NCI-H526 treated with DMSO at 0.1 percent for 48 hours (cell line): ENCODE results near the gene SLC24A4.

Experiments
- DNase-seq: peaks from one replicate; lab custom pipeline; 2025; lab: John Stamatoyannopoulos, UW

Gene SLC24A4

DNA sequence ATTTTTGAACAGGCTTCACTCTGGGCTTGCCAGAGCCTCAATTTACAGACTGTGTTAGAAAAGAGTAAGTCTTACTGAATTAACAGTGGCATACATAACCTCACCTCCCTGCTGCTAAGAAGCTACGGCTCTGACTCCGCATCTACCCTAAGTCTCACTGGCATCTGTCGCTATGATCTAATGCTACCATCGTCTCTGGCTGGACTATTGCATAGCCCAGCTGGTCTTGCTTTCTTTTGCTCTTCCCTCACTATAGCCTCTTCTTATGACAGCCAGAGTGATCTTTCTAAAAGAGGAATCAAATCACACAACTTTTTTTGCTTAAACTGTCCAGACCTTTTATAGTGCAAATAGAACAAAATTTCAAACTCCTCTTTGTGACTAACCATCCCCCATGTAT, 81.1 kb downstream of the SLC24A4 start:
- DNase-seq: no peak

DNA sequence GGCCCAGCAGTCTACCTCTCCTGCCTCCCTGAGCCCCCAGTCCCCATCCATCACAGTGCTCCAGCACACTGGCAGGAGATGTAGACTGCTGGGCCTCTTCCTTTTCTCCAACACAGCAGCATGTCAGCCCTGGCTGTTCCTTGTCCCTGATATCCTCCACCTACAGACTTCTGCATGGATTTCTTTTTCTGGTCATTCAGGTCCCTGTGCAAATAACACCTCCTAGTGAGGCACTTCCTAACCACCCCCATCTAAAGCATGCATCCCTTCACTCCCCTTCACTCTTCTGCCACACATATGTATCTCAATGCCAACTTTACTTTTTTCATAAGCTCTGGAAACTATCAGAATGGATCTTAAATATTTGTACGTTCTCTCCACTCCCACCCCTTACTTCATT, 81.5 kb downstream of the SLC24A4 start:
- DNase-seq: no peak

DNA sequence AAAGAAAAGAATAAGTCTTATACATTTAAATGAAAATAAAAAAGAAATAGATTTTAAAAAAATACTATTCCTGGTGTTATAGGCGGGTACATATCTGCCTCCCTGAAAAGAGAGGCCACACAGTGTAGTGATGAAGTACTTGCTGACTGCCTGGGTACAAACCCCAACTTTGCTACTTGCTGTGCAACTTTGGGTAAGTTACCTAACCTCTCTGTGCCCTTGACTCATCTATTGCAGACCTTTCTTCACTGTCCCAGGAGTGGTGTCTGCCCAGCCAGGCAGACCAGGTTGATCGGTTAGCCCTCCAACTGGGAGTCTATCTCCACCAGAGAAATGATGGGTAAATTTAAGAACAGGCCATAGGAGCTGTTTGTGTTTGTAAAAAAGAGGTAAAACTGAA, 82.0 kb downstream of the SLC24A4 start:
- no peak for DNase-seq

DNA sequence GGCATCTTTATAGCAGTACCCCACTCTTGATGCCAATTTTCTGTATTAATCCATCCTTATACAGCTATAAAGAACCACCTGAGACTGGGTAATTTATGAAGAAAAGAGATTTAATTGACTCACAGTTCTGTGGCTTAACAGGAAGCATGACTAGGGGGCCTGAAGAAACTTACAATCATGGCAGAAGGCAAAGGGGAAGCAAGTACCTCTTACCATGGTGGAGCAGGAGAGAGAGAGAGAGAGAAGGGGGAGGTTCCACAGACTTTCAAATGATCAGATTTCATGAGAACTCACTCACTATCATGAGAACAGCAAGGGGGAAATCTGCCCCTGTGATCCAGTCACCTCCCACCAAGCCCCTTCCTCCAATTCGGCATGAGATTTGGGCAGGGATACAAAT, 84.4 kb downstream of the SLC24A4 start:
- DNase-seq: no peak

DNA sequence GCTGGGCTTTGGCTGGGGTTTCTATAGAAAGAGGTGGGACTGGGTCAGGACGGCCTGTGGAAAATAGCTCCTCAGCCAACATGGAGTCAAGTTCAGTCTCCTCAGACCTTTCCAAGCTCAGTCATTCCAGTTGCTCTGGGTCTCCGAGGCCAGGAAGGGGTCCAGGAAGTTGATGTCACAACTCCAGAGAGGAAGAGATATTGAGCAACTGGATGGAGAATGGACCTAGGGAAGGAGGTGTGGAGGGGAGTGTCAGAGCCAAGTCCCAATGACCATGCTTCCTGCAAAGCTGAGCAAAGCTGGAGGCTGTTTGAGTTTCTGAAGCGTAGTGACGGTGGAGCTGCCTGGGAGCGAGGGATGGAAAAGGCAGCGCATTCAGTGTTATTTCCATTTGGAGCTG, 86.1 kb downstream of the SLC24A4 start:
- no peak for DNase-seq

DNA sequence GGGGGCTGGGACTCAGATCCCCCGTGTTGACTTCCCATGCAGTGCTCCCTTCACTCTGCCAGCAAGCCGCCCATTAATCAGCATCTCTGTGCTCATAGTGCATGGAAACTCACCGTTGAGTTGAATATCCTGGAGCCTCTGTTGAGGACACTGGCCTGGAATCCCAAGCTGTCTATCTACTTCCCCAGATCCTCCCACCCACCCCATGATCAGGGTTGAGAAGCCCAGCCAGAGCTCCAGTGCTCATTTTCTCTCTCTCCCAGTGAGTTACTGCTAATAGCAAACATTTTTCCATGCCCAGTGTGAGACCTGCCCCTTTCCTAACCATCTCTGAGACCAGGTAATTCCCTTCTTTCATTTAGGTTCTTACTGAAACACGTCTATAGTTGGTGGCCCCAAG, 88.2 kb downstream of the SLC24A4 start:
- no peak for DNase-seq

DNA sequence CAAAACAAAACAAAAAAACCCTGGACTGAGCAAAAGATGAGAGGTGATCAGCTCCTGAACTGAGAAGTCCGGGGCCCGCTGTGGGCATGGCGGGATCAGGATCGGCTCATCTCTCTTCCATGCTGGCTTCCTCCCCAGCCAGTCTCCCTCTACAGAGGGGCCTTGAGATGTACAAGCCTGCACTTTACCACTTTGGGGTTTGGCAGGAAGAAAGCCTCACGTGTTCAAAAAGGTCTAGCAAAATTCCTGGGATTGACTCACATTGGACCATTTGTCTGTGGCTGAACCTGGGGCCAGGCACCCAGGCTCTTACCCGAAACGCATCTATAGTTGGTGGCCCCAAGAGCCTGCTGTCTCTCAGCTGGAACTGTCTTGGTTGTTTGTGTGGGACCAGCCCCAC, 89.0 kb downstream of the SLC24A4 start:
- DNase-seq: no peak

DNA sequence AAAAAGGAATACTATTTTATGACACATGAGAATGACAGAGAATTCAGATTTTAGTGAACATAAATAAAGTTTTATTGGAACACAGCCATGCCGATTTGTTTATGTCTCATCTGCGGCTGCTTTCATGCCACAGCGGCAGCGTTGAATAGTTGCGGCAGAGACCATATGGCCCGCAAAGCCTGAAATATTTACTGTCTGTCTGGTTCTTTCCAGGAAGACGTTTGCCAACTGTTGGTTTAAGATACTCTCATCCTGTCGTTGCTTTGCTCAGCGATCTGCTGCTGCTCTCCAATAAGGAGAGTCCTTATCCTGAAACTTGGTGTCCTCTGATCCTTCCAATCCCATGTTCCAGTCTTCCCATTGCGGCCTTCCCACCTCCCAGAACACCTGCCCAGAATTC, 89.9 kb downstream of the SLC24A4 start:
- DNase-seq: no peak

DNA sequence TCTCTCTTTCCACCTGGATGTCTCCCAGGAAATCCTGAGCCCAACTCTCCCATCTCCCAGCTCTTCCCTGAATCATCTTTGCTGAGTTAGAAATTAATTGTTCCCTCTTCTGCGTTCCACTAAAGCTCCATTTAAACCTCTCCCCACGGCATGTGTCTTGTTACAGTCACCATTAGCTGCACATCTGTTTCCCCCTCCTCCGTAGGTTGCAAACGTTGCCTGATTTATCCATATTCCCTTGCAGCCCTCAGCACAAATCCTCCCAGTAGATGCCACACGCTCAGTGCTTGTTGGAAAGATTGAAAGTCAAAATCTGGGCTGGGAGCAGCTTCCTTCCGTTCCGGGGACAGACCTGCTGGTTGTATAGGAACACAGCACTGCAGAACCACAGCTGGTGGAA, 90.4 kb downstream of the SLC24A4 start:
- DNase-seq: no peak

DNA sequence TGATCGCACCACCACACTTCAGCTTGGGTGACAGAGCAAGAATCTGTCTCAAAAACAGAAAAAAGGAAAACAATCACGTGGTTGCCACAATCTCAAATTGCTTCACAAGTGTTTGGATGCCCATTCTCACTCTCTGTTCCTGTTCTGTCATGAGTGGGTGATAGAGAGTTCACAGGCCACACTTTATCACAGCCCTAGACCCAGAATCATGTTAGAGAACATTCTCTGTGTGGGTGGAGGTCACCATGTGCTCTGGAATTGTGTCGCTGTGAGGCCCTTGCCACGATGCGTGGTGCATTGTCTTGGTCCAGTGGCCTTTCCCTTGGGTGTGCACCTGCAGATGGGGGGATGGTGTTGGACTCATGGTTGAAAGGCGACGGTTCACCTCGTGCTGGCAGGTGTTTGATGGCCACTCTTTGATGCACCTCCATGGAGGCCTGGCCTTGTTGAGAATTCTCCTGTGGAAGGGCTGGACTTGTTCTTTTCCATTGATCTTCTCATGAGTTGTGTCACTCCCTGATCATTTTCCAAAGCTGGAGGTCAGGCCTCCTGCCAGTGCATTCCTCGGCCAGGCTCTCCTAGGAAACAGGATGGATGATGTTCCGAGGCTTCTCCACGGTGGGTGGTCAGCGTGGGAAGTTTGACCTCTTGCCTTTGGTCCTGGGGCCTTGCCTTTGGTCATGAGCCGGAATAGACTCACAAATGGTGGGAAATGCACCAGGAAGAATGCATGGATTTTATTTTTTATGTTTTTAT, 91.9 kb downstream of the SLC24A4 start:
- no peak for DNase-seq

DNA sequence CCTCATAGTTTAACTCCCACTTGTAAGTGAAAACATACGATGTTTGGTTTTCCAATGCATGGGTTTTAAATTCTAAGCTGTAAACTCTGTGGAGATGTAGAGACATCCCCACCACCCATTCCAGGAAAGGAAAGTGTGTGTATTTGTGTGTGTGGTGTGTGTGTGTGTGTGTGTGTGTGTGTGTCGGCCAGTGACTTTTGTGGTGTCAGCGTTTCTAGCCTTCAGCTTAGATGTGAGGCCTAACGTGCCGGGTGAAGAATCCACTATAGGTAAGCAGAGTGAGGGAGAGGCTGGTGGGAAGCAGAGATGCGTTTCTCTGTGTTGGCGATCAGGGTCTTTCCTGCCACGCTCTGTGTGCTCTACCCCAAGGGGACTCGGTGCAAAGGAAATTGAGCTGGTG, 93.0 kb downstream of the SLC24A4 start:
- DNase-seq: no peak

DNA sequence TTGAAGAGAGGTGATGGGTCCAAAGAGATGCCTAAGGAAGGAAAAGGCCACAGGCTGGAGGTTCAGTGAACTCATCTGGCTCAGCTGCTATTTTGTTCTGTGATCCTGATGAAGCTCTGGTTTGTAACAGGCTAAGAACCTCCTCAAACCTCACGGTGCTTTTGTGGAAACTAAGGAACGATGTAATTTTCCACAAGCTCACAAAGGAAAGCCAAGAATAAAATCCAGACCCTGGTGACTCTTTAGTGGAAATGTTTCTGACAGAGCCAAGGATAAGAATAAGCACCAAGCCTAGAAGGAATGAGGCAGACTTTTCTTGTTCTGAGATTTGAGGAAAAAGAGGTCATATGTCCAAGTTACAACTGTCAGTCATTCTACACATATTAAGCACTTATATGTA, 93.6 kb downstream of the SLC24A4 start:
- DNase-seq: no peak

DNA sequence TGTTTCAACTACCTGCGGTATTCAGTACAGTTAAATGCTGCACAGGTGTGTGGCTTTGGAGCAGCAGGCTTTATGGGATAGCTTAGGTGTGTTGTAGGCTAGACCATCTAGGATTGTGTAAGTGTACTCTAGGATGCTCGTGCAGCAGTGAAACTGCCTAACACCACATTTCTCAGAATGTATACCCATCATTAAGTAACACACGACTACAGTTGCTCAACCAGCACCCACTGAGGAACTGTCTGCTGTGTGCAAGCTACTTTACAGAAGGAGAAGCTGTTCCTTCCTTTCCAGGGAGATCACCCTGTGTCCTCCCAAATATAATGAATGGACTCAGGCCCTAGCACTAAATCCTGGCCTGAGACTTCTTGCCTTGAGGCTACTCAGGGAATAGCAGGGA, 94.8 kb downstream of the SLC24A4 start:
- DNase-seq: no peak

DNA sequence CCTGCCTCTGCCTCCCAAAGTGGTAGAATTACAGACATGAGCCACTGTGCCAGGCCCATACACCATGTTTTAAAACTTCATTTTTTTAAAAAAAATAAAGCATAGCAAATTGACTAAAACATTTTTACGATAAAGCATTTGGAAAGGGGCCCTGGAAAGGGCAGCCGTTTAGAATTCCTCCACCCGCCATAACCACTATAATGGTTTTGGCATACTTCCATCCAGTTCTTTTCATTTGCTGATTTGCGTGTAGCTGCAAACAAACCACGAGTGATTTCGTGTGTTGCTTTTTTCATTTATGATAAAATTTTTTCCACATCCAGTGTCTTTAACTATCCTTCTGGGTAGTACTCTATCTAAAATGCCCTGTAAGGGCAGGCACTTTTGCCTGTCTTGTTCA, 98.8 kb downstream of the SLC24A4 start:
- no peak for DNase-seq

DNA sequence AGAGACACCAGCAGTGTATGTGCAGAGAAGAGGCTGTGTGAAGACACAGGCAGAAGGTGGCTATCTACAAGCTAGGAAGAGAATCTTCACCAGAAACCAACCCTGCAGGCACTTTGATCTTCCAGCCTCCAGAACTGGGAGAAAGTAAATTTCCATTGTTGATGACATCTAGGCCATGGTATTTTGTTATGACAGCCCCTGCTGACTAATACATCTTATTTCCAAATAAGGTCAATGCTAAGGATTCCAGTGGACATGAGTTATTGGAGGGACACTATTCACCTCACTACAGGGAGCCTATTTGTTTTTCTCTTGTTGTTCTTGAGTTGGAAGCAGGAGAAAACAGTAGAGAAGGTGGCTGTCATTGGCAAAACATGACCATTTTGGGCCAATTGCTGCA, 102.1 kb downstream of the SLC24A4 start:
- DNase-seq: no peak

DNA sequence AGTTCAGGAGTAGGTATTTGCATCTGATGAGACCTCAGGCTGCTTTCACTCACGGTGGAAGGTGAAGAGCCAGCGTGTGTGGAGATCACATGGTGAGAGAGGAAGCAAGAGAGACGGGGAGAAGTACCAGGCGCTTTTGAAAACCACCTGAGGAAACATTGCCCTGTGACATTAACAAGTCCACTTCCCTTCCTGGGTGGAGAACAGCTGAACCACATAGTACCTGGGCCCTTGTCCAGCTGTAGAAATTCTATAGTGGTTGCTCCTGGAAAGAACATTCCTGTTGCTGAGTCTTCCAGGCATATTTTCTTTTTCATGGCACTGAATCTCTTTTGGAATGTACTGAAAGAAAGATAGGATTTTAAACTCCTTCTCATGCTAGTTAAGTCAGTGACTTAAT, 103.3 kb downstream of the SLC24A4 start:
- no peak for DNase-seq

DNA sequence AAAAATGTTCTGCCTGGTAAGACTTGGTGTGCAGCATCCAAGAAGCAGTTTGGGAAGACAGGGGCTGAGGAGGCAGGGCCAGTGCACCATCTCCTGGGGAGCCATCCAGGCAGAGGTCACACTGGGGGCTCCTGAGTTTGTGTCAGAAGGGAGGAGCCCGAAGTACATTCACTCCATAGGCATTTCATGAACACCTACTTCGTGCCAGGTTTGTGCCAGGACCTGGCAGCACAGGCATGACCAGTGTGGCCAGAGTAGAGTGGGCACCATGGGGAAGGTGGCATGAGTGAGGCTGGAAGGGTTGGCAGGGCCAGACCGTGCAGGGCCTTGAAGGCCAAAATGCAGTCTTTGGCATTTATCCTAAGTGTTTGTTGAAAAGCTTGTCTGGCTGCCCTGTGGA, 104.1 kb downstream of the SLC24A4 start:
- no peak for DNase-seq

DNA sequence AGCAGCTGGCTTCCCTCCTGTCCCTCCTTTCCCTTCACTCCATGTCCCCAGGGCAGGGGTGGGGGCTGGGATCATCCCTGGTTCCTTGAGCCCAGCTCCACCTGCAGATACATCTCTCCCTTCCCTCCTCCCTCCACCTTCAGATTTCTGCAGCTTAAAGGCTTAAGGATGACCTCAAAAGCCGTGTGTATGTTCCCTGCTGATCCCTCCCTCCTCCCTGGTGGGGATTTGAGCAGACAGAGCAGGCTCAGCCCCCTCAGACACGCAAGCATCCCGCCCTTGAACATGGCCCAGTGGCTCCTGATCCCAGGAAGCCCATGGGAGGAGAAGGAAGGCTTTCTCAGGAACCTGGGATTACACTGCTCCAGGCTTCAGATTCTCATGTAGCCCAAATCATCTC, 107.7 kb downstream of the SLC24A4 start:
- no peak for DNase-seq

DNA sequence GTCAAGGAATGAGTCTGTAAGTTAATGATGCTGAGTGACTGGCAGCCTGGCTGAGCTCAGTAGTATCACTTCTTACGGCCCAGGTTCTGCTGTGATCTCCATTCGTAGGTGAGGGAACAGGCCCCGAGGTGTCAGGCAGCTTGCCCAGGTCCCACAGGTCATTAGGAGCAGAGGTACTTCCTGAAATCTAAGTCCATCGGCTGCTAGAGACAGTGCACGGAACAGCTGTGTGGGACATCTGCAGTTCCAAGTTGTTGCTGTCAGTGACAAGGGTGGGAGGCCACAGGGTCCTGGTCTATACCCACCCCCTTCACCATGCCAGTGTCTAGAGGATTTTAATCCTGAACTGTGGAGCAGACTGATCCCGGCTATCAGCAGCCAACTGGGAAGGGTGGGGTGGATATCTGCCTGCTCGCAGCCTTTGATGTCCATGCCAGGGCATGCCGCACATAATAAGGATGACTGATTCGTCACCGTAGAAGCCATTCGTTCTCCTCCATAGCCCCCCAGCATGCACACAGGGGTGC, 108.3 kb downstream of the SLC24A4 start:
- DNase-seq: no peak

DNA sequence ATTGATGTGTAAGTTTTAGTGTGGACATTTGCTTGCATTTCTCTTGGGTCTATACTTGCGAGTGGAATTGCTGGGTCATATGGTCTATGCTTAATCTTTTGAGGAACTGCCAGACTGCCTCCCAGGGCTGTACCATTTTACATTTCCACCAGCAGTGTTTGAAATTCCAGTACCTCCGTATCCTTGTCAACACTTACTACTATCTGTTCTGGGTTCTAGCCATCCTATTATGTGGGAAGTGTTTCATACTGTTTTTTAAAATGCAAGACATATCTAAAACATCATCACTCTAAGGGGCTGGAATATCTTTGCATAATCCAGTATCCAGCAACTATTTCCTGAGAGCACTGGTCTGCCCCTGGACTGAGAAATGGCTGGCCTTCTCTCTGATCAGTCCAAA, 110.4 kb downstream of the SLC24A4 start:
- no peak for DNase-seq

DNA sequence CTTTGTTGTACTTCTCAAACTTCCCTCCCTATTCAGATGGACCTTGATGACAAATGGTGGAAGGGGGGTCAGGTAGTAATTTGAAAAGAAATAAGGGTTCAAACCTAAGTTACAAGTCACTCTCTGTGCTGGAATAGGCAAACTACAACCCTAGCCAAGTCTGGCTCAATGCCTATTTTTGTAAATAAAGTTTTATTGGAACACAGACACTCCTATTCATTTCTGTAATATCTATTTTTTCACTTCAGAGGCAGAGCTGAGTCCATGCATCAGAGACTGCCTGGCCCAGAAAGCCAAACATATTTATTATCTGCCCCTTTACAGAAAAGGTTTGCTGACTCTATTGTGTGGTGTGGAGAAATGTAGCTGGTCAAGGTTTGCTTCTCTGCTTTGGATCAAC, 112.2 kb downstream of the SLC24A4 start:
- no peak for DNase-seq

DNA sequence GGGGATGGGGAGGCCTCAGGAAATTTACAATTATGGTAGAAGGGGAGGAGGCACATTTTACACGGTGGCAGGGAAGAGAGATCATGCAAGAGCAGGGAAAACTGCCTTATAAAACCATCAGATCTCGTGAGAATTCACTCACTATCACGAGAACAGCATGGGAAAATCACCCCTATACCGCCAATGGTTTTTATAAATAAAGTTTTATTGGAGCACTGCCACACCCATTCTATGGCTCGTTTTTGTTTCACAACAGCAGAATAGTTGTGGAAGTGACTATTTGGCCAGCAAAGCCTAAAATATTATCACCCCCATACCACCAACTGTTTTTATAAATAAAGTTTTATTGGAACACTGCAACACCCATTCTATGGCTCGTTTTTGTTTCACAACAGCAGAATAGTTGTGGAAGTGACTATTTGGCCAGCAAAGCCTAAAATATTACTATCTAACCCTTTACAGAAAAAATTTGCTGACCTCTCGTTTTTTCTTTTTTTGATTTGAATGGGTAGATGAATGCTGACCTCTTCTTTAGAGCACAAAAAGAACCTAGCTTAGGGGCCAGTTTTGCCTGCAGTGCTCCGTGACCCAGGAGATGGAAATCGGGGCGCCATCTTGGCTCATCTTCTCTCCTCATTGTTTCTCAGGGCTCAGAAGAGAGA, 113.3 kb downstream of the SLC24A4 start:
- DNase-seq: no peak

DNA sequence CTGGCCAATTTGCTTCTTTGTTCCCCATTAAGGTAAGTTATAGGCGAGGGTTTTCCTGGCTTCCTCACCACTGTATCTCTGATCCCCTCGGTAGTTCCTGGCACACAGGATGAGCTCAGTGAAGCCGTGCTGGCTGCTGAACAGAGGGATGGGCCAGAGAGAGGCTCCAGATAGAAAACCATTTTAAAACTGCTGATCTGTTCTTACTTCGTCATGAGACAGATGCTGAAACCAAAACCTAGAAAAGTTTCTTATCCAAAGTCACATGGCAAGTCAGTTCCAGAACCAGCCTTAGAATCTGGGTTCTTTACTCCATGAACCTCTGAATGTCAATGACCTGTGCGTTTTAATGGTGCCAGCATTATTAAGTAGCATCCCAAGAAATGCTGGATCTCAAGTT, 114.3 kb downstream of the SLC24A4 start:
- DNase-seq: no peak
